Measurements from ENCODE around the gene SAMD14. TPM values are rescaled to one million over a fixed set of nuclear protein-coding genes. Genes with fewer than 3 reads are reported as not detected.

The SAMD14 gene
- total and polyA plus RNA-seq, 2 experiments from 2014 or later, result 0.70 to 4.7 TPM

DNA sequence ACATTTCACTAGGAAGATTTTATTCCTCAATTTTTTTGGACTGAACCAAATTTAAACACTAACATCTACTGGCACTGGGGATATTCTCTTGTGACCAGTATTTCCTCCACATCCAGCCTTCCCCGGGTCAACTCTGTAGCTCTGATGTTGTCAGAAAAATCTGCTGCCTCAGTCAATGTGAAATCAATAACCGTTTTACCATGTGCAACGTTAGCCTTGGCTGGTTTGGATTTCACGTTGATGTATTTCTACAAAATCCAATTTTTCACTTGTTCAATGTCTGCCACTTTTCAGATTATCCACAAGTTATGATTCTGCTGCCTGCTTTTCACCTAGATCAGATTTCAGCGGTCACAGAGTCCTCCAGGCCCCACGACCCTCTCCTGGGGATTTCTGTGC, 43.0 kb upstream of the SAMD14 start (continued):
- TF ChIP-seq, protein P1, sequence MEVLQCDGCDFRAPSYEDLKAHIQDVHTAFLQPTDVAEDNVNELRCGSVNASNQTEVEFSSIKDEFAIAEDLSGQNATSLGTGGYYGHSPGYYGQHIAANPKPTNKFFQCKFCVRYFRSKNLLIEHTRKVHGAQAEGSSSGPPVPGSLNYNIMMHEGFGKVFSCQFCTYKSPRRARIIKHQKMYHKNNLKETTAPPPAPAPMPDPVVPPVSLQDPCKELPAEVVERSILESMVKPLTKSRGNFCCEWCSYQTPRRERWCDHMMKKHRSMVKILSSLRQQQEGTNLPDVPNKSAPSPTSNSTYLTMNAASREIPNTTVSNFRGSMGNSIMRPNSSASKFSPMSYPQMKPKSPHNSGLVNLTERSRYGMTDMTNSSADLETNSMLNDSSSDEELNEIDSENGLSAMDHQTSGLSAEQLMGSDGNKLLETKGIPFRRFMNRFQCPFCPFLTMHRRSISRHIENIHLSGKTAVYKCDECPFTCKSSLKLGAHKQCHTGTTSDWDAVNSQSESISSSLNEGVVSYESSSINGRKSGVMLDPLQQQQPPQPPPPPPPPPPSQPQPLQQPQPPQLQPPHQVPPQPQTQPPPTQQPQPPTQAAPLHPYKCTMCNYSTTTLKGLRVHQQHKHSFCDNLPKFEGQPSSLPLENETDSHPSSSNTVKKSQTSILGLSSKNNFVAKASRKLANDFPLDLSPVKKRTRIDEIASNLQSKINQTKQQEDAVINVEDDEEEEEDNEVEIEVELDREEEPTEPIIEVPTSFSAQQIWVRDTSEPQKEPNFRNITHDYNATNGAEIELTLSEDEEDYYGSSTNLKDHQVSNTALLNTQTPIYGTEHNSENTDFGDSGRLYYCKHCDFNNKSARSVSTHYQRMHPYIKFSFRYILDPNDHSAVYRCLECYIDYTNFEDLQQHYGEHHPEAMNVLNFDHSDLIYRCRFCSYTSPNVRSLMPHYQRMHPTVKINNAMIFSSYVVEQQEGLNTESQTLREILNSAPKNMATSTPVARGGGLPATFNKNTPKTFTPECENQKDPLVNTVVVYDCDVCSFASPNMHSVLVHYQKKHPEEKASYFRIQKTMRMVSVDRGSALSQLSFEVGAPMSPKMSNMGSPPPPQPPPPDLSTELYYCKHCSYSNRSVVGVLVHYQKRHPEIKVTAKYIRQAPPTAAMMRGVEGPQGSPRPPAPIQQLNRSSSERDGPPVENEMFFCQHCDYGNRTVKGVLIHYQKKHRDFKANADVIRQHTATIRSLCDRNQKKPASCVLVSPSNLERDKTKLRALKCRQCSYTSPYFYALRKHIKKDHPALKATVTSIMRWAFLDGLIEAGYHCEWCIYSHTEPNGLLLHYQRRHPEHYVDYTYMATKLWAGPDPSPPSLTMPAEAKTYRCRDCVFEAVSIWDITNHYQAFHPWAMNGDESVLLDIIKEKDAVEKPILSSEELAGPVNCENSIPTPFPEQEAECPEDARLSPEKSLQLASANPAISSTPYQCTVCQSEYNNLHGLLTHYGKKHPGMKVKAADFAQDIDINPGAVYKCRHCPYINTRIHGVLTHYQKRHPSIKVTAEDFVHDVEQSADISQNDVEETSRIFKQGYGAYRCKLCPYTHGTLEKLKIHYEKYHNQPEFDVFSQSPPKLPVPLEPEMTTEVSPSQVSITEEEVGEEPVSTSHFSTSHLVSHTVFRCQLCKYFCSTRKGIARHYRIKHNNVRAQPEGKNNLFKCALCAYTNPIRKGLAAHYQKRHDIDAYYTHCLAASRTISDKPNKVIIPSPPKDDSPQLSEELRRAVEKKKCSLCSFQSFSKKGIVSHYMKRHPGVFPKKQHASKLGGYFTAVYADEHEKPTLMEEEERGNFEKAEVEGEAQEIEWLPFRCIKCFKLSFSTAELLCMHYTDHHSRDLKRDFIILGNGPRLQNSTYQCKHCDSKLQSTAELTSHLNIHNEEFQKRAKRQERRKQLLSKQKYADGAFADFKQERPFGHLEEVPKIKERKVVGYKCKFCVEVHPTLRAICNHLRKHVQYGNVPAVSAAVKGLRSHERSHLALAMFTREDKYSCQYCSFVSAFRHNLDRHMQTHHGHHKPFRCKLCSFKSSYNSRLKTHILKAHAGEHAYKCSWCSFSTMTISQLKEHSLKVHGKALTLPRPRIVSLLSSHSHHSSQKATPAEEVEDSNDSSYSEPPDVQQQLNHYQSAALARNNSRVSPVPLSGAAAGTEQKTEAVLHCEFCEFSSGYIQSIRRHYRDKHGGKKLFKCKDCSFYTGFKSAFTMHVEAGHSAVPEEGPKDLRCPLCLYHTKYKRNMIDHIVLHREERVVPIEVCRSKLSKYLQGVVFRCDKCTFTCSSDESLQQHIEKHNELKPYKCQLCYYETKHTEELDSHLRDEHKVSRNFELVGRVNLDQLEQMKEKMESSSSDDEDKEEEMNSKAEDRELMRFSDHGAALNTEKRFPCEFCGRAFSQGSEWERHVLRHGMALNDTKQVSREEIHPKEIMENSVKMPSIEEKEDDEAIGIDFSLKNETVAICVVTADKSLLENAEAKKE (CRISPR knock-in tag; IDR thresholded peaks at IDR 0.05), result no peak

DNA sequence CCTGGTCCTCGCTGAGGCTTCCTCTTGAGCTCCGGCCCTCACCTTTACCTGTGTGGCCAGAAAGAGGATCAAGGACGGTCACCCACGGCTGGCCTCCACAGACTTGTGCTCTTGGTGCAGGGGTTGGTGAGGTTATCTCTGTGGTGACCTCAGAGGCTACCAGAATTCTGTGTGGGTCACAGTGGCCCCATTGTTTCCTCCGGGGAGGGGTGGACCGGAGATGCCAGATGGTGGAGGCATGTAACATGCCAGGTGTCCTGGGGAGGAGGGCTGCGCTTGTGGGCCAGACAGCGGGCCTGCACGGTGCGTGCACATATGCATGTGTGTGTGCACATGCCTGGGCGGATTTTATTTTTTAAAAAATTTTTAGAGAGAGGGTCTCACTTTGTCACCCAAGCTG, 42.2 kb upstream of the SAMD14 start:
- H3K27ac ChIP-seq (ENCODE audit: low read depth), result no peak overlapping the region
- H3K9me2 ChIP-seq (ENCODE audit: insufficient read depth), result no peaks in the 10 kb centered on the region
- no peak overlapping the region for H2AFZ ChIP-seq
- H3K4me3 ChIP-seq, result no peak overlapping the region
- H4K20me1 ChIP-seq (replicated peaks; ENCODE audit: insufficient read depth), result no peaks in the 10 kb centered on the region
- no peak for DNase-seq (ENCODE audit: low spot score)
- no peak overlapping the region for H3K4me3 Mint-ChIP-seq
- H3K79me2 ChIP-seq (replicated peaks; ENCODE audit: insufficient read depth), result no peaks in the 10 kb centered on the region
- H3F3A ChIP-seq (replicated peaks; ENCODE audit: low read depth), result 0 out of 2 replicates have a peak, but pooled peaks cover 2% of the 10 kb centered on the region
- H3K36me3 Mint-ChIP-seq (ENCODE audit: low read depth), result no peaks in the 10 kb centered on the region
- H3K4me2 ChIP-seq, result no peak overlapping the region
- H3K27me3 ChIP-seq (ENCODE audit: insufficient read depth), result no peaks in the 10 kb centered on the region
- H3K27me3 Mint-ChIP-seq (ENCODE audit: insufficient read depth, low read depth, poor library complexity), result peaks cover 8% of the 10 kb centered on the region
- H3K4me1 Mint-ChIP-seq, result peaks cover 24% of the 10 kb centered on the region
- no peak for ATAC-seq
- no peaks in the 10 kb centered on the region; the same call in 2 of the 3 replicates for H3K9me3 Mint-ChIP-seq
- H3K27ac Mint-ChIP-seq, result no peak overlapping the region
- H3K36me3 ChIP-seq (ENCODE audit: insufficient read depth), result no peaks in the 10 kb centered on the region
- H3K4me1 ChIP-seq (ENCODE audit: insufficient read depth), result no peaks in the 10 kb centered on the region
- TF ChIP-seq NANOG (IDR thresholded peaks at IDR 0.05; ENCODE audit: borderline replicate concordance) (no peak), STAT1 (IDR thresholded peaks at IDR 0.05; ENCODE audit: unreplicated experiment) (no peak), ZNF114 (CRISPR knock-in tag; IDR thresholded peaks at IDR 0.05) (no peak), ZNF331 (CRISPR knock-in tag; IDR thresholded peaks at IDR 0.05; ENCODE audit: low read depth) (no peak)
- TF ChIP-seq, protein P2, sequence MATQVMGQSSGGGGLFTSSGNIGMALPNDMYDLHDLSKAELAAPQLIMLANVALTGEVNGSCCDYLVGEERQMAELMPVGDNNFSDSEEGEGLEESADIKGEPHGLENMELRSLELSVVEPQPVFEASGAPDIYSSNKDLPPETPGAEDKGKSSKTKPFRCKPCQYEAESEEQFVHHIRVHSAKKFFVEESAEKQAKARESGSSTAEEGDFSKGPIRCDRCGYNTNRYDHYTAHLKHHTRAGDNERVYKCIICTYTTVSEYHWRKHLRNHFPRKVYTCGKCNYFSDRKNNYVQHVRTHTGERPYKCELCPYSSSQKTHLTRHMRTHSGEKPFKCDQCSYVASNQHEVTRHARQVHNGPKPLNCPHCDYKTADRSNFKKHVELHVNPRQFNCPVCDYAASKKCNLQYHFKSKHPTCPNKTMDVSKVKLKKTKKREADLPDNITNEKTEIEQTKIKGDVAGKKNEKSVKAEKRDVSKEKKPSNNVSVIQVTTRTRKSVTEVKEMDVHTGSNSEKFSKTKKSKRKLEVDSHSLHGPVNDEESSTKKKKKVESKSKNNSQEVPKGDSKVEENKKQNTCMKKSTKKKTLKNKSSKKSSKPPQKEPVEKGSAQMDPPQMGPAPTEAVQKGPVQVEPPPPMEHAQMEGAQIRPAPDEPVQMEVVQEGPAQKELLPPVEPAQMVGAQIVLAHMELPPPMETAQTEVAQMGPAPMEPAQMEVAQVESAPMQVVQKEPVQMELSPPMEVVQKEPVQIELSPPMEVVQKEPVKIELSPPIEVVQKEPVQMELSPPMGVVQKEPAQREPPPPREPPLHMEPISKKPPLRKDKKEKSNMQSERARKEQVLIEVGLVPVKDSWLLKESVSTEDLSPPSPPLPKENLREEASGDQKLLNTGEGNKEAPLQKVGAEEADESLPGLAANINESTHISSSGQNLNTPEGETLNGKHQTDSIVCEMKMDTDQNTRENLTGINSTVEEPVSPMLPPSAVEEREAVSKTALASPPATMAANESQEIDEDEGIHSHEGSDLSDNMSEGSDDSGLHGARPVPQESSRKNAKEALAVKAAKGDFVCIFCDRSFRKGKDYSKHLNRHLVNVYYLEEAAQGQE (IDR thresholded peaks at IDR 0.05; ENCODE audit: unreplicated experiment), result no peak
- TF ChIP-seq, protein P1 (CRISPR knock-in tag; IDR thresholded peaks at IDR 0.05), result no peak

Measured in GM23338 (cell line).